COLO829 (cell line): ENCODE measurements around the gene TUFM.
"Not testable (repeated sequence)": the region's sequence is repeated elsewhere in the genome, so short reads cannot be mapped to it uniquely, and the experiment has no call there.

ENCODE experiments used
- DNase-seq: peaks from one replicate; pipeline ENCODE4 v3.0.0; 2012; ENCODE audit warnings: low spot score

The TUFM gene

DNA sequence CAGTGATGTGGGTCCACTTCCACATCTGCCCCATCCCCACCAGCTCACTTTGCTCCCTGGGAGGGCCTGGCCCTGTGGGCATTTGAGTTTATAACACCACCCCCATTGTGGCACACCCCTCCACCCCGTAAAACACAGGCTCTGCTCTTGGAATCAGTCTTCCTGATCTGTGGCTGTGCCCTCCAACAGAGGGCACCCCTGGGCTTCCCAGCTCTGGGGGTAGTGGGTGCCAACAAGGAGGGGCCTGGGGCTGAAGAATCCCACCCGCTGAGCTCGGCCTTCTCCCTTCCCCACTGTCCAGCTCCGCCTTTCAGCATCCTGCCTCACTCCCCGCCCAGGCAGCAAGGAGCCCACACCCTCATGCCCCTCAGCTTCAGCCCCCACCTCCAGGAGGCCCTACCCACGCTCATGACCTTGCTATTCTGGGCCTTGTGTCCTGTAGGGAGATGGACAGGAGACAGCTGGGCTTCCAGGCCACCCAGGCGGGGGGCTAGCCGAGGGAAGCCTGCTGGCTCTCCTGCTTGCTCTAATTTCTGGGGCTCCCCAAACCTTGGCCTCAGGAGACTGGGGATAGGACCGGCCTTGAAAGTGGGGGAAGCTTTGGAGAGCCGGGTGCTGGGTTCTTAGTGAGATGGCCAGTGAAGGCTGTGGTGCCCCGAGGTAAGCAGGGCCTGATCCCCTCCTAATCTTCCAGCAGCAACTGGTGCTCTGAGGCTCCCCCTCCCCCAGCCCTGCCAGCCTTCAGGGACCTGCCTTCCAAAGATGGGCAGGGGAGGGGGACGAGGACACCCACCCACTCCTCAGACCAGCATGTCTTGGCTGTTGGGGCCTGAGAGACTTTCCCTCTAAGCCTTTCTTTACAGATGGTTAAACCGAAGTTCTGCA, 29.2 kb upstream of the TUFM start:
- DNase-seq = no peak

DNA sequence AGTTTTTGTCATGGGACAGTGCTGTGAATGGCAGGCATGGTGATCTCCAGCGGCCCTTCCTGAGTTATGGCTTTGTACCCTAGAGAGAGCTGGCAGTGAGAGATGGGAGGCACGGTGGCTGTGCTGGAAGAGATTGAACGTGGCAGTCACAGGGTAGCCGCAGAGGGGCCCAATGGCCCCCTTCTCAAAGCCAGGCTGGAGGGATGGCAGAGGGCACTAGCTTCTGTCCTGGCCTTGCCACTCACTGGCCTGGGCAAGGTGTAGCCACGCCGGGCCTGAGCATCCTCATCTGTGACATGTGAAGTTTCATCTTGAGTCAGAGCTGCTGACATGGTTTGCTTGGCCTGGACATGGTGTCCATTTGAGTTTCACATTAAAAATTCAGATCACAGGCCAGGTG, 28.3 kb upstream of the TUFM start:
- no peak for DNase-seq

DNA sequence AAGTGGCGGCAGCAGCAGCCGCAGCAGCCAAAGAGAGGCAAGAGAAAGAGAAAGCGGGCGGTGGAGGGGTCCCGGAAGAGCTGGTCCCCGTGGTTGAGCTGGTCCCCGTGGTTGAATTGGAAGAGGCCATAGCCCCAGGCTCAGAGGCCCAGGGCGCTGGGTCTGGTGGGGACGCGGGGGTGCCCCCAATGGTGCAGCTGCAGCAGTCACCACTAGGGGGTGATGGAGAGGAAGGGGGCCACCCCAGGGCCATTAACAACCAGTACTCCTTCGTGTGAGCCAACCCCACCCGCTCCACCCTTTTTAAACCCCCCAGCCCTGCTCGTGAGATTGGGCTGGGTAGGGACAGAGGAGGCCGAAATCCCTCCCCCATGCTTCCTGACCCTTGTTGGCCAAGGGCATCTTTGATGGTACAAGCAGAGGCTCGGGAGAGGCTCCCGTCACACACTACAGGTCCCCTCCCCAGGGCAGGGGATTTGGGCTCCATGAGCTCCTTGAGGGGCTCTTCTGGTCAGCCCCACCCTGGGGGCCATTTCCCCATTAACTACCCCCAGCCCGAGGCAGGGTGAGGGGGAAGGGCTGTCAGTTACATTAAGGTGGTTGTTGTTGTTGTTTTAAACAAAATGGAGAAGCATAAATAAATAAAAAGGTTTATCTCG, 27.5 kb upstream of the TUFM start:
- peak; percentile 32 for DNase-seq

DNA sequence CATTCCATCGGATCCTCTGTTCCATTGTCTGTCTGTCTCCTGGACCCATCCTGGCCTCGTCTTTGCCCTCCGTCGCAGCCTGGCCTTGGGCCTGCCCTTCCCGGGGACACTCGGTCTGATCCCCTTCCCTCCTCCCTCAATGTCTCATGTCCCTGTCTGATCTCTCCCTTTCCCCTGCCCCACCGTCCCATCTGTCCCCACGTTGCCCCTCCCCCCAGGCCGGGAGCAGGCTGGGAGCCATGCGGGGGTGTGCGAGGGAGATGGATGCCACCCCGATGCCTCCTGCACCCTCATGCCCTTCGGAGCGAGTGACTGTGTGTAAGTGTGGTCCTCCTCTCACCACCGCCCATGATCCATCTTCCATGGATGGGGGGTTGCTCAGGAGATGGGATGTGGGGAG, 26.8 kb upstream of the TUFM start:
- no peak for DNase-seq

DNA sequence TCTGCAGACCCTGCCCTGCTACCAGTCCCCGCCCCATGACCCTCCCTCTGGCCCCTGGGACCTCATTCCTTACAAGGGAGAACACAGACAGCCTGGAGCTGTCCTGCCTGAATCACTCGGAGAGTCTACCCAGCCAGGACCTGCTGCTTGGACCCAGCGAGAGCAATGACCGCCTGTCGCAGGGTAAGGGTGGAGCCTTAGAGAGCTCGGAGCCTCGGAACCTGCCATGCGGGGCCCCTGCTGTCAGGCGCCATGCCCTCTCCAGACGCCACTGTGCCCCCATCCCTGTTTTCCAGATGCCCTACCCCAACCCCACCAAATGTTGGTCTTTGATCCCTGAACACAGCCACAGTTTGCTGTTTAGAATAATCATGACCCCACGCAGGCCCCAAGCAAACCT, 23.1 kb upstream of the TUFM start:
- no peak for DNase-seq

DNA sequence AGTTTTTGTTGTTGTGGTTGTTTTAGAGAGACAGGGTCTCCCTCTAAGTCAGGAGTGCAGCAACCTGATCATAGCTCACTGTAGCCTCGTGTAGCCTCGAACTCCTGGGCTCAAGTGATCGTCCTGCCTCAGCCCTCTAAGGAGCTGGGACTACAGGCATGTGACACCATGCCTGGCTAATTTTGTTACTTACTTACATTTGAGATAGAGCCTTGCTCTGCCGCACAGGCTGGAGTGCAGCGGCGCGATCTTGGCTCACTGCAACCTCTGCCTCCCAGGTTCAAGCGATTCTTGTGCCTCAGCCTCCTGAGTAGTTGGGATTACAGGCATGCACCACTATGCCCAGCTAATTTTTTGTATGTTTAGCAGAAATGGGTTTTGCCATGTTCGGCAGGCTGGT, 21.5 kb upstream of the TUFM start:
- DNase-seq = not testable (repeated sequence)

DNA sequence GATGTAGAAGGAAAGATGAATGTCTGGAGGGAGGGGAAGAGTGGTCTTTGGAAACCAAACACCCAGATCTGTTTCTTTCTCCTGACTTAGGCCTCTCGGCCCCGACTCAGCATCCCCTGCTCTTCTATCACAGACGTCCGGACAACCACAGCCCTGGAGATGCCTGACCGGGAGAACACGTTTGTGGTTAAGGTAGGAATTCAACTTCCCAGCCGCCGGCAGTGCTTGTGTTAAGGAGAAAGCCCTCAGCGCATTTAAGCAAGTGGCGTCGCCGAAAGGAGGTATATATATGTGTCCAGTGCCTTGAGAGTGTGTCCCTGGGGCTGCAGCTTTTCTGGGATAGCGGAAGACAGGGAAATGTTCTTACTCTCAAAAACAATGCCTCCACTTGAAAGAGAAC, 21.1 kb upstream of the TUFM start:
- no peak for DNase-seq

DNA sequence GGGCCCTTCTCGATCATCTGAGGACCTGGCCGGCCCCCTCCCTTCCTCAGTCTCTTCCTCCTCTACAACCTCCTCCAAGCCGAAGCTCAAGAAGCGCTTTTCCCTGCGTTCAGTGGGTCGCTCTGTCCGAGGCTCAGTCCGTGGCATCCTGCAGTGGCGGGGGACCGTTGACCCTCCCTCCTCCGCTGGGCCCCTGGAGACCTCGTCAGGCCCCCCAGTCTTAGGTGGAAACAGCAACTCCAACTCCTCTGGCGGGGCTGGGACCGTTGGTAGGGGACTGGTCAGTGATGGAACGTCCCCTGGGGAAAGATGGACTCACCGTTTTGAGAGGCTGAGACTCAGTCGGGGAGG, 20.3 kb upstream of the TUFM start:
- DNase-seq = no peak

DNA sequence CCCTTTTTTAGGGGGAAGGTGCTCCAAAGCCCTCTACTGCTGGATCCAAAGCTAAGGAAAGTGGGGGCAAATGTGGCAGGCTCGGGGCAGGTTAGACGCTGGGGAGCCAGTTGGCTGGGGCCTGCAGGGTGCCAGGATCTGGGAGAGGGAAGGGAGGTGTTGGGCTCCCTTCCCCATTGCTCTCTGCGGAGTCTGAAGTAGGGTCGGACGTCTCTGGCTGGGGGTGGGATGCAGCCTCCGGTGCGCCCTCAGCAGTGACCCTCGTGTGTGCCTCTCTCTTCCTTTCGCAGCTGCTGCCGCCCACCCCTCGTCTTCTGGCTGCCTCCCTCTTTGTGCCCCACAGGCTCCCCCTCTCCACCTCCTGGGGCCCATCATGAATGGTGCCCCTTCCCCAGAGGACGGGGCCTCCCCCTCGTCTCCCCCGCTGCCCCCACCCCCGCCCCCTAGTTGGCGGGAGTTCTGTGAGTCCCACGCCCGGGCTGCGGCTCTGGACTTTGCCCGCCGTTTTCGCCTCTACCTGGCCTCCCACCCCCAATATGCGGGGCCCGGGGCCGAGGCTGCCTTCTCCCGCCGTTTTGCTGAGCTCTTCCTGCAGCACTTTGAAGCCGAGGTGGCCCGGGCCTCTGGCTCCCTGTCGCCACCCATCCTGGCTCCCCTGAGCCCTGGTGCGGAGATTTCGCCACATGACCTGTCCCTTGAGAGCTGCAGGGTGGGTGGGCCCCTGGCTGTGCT, 19.7 kb upstream of the TUFM start:
- DNase-seq = no peak

DNA sequence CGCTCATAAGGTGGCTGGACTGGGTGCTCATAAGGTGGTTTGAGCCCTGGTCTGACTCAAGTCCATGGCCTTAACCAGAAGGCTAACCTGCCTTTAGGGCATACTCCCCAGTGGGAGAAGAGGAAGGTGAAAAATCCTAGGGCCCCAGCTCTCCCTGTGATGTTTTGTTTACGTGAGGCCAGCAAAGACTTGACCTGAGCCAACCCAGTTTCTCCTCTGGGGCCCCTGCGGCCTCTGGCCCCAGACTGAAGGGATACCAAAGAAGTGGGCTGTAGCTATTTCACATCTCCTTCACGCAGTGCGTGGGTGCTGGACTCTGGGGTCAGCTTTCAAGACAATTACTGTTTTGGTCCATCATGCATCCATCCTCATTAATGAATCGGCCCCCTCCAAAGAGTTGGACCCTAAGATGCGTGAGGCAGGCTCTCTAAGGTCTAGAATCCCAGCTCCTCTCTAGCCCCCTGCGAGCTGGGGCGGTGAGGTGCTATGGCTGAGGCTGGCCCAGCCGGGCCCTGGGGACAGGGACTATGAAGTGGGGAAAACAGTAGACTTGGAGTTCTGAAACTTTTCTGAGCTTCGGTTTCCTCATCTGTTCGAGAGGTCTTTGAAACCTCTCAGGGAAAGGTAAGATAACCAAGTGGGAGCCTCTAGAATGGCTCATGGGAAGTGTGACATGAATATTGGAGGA, 19.0 kb upstream of the TUFM start:
- DNase-seq = no peak

DNA sequence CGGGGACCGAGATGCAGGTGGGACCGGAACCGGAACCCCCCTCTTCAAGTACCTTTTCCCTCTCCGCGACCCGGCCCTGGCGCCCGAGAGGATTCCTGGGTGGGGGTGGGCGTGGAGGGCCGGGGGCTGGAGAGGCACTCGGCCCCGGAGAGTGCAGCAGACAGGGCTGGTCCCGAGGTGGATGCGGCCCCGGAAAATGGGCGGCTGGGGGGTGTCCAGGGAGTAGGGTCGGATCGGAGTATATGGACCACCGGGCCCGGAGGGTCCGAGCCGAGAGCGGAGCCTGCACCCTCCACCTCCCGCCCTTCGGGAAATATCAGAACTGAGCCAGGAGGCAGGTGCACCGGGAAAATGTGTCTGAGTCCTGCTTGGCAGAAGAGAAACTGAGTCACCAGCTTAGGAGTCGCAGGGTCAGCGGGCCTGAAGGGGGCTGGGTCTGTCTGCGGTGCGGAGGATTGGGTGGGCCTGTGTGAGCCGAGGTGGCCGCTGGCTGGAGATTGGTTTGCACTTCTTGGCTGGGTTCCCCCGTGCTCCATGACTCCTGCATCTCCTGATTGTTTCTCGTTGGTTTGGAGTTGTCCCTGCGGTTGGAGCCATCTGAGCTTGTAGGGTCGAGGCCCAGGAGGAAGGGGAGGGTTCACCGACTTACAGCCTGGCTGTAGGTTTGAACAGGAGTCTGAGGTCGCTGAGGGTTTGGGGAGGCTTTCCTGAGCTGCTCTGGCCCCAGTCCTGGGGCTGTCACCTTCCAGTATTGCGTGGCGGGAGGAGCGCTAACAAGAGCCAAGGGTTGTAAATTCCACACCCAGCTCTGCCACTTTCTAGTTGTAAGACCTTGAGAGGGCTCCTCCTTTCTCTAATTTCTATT, 18.0 kb upstream of the TUFM start:
- DNase-seq = no peak

DNA sequence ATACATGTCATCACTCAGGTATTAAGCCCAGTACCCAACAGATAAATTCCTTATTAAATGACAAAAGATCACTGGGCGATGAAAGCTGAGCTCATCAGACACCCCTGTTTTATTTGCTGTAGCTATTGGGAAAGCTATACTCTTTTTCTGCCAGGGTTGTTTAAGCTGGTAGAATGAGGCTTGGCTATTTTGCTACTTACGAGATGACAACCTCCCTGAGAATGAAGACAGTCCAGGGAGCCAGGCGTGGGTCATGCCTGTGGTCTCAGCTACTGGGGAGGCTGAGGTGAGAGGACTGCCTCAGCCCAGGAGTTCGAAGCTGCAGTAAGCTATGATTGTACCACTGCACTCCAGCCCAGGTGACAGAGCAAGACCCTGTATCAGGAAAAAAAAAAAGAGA, 13.2 kb upstream of the TUFM start:
- no peak for DNase-seq

DNA sequence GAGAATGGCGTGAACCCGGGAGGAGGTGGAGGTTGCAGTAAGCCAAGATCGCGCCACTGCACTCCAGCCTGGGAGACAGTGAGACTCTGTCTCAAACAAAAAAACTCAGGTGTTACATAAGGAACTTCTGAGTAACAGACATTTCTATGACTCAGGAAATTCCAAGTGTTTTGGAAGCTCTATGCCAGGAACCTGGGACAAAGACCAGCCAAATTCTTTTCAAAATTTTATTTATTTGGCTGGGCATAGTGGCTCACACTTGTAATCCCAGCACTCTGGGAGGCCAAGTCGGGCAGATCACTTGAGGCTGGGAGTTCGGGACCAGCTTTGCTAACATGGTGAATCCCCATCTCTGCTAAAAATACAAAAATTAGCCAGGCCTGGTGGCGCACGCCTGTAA, 12.3 kb upstream of the TUFM start:
- DNase-seq = no peak

DNA sequence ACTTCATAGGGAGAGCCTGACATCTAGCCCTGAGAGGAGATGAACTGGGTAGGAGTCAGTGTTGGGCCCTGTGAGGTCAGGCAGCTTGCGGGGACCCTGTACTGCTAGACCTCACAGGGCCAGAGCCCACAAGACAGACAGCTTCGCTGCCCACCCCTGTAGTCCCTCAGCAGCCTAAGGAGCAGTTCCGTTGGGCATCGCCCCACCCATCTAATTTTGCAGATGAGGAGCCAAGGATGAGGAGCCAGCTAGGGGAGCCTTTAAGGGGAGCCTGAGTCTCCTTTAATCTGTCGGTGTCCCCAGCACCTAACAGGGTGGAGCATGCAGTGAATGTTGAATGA, 755 bp upstream of the TUFM start:
- DNase-seq = no peak

DNA sequence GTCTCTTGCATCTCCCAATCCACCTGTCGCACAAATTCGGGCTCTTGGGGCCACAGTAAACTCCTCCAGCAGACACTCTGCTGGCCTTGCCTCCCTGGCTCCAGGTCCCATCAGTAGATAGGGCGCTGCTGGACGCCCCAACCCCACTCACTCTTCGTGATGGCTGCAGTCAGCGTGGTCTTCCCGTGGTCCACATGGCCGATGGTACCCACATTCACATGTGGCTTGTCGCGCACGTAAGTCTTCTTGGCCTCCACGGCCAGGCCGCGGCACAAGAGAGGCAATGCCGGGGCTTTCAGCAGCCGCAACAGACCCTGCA, 428 bp downstream of the TUFM start:
- no peak for DNase-seq

DNA sequence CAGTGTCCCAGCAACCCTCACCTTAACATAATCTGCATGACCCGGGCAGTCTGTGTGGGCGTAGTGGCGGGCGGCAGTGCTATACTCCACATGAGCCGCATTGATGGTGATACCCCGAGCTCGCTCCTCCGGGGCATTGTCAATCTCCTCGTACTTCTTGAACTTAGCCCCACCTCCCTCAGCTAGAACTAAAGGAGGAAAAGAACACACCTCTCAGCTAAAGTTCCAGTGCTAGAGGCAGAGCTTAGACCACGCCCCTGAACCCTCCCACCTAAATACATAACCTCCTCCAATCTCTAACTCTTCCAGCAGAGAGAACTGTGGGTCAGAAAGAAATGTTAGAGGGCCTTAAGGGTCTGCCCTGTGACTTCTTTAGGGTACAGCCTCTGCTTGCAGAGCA, 855 bp downstream of the TUFM start:
- peak; percentile 35 for DNase-seq

DNA sequence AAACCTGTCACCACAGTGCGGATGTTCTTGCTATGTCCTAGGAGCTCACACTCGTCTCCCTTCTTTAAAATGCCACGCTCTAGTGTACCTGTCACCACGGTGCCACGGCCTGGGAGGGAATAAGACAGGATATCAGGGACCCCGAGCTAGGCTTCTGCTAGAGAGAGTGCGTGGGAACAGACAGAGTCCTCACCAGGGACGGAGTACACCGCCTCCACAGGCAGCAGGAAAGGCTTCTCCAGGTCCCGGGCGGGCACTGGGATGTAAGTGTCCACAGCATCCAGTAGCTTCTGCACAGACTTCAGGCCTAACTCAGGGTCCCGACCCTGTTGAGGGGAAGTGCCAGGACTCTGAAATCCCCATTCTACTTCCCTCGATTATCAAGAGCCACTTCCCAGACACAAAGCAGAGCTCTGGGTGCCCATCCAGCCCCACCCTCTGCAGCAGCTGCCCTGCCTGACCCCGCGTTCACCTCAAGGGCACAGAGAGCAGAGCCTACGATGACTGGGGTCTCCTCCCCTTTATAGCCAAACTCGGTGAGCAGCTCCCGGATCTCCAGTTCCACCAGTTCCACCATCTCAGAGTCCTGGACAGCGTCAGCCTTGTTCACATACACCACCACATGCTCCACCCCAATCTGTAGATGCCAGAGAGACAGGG, 1.8 kb downstream of the TUFM start:
- no peak for DNase-seq

DNA sequence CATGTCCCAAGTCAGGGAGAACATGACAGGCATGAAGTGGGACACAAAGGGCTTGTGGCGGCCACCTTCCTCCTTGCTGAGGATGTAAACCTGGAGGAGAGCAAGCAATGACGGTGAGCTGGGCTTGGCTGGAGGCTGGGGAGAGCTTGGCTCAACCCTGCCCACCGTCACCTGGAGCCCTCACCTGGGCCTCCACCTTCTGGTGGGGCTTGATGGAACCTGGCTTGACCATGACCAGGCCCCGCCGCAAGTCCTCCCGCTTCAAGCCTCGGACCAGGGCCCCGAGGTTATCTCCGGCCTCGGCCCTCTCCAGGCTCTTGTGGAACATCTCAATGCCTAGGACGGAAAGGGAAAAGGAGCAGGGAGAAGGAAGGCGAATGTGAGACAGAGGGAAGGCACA, 2.4 kb downstream of the TUFM start:
- no peak for DNase-seq

DNA sequence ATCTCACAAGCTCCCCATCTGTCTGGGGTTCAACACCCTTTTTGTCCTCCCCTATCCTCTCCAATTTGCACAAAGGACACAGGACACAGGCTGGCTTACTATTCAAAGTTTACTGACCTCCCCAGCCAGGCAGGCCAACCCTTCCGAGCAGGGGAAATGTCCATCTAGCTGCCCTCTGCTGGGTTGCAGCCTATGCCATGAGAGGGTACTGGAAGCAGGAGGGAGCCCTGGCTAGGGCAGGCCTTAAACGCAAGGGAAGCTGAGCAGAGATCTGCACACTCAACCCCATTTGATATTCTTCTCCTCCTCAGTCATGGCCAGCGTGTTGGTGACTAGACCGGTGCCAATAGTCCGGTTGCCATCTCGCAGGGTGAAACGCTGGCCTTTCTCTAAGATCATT, 3.5 kb downstream of the TUFM start:
- no peak for DNase-seq

DNA sequence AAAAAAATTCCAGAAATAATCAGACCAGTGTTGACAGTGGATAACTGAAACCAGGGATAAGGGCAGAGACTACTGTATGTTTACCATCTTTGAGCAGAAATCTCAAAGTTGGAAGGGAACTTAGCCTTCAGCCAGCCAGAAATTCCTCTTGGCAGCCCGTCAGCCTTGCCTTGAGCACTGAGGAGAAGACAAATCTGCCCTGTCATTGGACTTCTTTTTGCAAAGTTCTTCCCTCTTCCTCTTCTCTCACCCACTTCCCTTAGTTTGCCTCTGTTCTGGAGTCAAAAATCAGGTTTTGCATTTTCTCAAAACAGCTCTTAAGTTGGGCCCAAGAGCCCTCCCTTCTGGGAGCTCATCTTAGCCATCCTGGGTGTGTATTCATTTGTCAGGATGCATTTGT, 6.2 kb downstream of the TUFM start:
- no peak for DNase-seq

DNA sequence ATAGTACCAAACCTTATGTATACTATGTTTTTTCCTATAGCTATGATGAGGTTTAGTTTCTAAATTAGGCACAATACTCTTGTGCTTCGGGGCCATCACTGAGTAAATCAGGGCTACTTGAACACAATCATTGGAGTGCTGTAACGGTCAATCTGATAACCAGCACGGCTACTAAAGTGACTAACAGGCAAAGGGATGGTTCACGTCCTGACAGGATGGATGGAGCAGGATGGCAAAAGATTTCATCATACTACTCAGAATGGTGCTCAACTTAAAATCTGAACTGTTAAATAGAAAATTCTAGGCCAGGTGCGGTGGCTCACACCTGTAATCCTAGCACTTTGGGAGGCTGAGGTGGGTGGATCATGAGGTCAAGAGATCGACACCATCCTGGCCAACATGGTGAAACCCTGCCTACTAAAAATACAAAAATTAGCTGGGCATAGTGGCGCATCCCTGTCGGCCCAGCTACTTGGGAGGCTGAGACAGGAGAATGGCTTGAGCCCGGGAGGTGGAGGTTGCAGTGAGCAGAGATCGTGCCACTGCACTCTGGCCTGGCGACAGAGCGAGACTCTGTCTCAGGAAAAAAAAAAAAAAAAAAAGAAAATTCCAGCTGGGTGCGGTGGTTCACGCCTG, 7.0 kb downstream of the TUFM start:
- DNase-seq = no peak
